HG03108 (cell line): ENCODE results near the gene MAGEA11.
A peak's percentile ranks its signal among the peaks of the same experiment; 100 is the strongest.
"Not testable (repeated sequence)": the region's sequence is repeated elsewhere in the genome, so short reads cannot be mapped to it uniquely, and the experiment has no call there.

Experiments used
- ATAC-seq: cut with Tn5 transposase; IDR thresholded peaks from one replicate; pipeline ENCODE4 v1.9.1; 2021; ENCODE audit warnings: moderate library complexity; ENCODE audit not compliant: unreplicated experiment

The MAGEA11 gene, protein sequence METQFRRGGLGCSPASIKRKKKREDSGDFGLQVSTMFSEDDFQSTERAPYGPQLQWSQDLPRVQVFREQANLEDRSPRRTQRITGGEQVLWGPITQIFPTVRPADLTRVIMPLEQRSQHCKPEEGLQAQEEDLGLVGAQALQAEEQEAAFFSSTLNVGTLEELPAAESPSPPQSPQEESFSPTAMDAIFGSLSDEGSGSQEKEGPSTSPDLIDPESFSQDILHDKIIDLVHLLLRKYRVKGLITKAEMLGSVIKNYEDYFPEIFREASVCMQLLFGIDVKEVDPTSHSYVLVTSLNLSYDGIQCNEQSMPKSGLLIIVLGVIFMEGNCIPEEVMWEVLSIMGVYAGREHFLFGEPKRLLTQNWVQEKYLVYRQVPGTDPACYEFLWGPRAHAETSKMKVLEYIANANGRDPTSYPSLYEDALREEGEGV

DNA sequence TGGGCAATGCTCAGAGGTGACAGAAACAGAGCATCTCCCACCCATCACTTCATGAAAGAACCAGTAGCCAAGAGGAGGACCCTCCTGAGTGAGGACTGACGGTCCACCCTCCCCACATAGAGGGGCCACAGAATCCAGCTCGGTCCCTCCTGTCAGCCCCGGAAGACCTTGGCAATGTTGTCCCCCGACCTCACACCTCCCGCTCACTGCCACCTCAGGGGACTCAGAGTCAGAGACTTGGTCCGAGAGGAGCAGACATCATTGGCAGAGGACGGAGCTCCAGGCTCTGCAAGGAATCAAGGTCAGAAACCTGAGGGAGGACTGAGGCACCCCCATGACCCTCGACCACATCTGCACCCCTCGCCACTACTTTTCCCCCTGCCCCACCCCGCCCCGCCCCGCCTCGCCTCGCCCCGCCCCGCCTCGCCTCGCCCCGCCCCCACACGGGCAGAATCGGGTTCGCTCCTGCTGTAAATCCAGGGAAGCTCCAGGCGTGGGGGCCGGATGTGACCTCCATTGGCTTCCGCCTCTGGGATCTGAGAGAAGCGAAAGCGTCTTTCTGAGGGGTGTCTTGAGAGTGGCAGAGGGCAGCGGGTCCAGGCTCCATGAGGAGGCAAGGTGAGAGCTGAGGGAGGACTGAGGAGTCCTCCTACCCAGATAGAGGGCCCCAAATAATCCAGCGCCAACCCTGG lies at the start of gene MAGEA11:
Gene MAGEA11 (plus strand): TSS at position 516 of the 692 bp plus-strand sequence. CDS start 1,100 bp downstream, outside the sequence.
- ATAC-seq, result no peak

DNA sequence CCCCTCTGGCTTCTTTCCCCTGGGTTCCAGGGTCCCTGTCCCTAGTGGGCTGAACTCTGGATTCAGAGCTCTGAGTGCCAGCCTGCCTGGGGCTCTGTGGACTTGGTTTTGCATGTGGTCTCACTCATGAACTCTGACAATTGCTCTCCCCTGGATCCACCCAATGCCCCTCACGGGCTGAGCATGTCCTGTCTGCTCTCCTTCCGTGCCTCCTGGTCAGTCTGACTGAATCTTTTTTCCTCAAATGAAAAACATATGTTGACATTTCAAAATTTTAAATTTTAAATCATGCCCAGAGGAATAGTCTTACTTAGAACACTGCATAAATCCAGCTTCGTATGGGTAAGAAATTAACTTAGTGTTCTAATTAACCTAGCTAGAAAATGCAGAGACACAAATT lies 36.8 kb upstream of the MAGEA11 start:
- not testable (repeated sequence) for ATAC-seq

DNA sequence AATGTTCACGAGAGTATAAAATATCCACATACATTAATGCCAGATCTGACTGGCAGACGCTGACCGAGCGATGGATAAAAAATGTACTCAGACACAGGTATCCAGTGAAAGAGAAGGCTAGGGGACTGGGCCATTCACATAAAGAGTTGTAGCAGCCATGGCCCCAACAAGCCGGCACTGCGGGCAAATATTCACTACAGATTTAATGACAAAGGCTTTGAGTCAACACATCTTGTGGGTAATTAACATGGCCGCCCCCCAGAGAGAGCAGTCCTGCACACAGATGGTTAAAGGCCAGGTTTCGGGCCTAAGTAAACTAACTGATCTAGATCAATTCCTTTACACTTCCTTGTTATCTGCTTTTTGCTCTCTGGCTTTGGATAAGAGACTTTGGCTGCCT lies 36.3 kb upstream of the MAGEA11 start:
- ATAC-seq, result not testable (repeated sequence)

DNA sequence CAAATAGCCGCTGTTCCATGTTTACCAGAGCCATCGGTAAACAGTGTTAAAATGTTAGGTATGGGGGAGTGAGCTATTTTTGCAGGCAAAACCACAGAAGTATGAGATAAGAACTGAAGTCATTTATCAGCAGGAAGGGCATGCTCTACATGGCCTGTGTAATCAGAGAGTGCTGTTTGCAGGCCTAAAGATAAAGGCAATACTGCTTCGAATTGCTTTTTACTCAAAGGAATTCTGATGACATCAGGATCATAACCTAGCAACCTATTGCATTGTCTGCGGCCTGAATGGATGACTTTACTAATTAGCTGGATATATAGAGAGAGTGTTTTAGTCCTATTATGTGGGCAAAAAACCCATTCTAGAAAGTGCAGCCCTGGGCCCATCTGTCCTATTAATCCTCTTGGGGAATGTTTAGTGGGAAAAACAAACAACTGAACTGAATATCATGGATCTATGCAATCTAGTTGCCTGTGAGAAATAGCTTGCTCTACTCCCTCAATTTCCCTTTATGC lies 32.6 kb upstream of the MAGEA11 start:
- ATAC-seq, result not testable (repeated sequence)

DNA sequence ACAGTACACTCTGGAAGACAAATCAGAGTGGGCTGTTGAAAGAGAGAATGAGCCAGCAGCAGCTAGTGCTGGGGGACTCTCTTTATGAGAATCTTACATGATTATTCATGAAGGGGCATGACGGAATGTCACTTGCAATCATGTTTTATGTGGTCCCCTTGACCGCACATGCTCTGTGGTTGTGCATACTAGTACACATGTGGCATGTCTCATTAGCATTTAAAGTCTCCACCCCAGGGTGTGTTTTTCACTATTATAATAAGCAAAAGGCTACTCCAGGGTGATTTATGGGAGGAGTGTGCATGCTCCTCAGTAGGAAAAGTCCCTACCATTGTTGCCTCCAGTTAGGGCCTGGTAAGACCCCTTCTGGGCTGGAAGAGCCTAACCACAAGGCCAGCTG lies 30.7 kb upstream of the MAGEA11 start:
- ATAC-seq, result no peak

DNA sequence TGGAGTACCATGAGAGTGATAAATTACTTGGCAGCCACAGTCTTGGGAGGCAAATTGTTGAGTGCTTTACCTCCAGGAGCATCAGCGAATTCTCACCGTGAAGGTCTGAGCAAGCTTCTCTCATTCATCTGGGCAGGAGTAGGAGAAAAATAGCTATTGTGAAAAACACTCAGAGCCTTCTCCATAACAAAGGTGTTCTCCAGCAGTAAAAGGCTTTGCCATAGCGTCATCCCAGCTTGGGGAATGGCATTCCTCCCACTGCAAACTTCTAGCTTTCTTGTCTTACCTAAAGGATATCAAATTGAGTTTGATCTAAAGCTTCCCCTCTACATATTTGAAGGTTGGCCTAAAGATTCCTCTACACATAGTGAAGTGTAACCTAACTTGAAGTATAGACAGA lies 29.8 kb upstream of the MAGEA11 start:
- no peak for ATAC-seq

DNA sequence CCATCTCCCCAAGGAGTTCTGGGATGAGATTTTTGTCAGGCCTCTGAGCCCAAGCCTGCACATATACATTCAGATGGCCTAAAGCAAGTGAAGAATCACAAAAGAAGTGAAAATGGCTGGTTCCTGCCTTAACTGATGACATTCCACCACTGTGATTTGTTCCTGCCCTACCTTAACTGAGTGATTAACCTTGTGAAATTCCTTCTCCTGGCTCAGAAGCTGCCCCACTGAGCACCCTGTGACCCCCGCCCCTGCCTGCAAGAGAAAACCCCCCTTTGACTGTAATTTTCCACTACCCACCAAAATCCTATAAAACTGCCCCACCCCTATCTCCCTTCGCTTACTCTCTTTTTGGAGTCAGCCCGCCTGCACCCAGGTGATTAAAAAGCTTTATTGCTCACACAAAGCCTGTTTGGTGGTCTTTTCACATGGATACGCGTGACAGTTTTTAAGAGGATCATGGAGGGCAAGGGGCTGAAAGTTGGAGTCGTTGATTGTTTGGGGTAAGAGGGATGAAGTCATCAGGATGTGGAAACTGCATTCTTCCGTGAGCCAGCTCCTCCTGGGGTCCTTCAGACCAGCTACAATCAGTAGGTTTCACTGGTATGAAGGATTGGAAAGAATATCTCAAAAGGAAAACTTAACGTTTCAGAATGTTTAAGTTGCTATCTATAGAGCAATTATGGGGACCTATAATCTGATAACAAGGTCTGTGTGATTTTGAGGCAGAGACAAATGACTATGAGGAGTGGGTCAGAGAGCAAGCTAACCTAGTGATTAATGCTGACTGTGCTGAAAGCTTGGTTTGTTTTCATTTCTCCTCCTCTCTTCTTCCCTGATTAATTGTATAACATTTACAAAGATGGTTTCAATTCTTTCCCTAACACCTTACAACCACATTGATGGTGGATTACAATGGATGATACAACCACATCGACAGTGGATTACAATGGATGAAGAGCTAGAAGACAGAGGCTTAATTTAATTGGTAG lies 28.6 kb upstream of the MAGEA11 start:
- ATAC-seq, result no peak

DNA sequence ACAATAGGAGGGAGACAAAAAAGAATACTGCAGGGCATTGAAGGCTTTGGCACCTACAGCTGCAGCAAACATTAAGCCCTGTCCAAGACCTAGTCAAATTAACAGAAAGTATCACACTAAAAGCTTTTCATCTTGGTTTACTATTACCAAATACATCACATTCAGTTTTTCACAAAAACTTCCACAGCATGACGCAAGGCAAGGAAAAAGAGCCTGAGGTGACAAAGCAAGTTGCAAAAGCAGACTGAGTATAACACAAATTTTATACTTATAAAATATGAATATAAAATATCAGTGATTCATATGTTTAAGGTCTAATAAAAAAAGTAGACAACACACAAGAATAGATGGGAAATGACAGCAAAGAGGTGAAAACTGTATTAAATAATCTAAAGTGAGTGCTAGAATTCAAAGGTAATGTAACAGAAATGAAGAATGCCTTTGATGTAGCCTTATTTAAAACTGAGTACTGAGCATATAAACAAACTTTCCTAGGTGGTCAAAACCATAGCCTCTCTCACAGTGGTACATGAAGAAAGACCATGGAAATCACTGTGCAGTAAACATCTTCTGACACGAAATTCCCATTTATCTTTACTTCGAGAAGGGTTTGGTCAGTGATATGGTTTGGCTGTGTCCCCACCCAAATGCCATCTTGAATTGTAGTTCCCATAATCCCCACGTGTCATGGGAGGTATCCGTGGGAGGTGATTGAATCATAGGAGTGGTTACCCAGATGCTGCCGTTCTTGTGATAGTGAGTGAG lies 27.7 kb upstream of the MAGEA11 start:
- no peak for ATAC-seq

DNA sequence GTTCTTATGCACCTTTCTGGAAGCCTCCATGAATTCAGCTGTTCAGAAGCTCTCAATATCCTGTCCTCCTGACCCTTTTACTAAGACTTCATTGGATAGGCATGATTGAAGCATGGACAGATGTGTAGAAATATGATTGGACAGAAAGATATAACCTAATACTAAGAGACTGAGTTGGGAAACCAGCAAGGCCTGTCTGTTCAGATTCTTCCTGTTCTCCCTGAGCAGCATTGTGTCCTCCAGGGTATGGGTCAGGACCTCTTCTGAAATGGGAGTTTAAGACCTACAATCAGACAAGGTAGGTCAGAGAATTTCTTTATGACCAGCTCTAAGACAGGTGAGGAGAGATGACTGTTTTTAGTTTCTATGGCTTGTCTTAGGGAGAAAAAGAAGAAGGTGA lies 23.9 kb upstream of the MAGEA11 start:
- no peak for ATAC-seq

DNA sequence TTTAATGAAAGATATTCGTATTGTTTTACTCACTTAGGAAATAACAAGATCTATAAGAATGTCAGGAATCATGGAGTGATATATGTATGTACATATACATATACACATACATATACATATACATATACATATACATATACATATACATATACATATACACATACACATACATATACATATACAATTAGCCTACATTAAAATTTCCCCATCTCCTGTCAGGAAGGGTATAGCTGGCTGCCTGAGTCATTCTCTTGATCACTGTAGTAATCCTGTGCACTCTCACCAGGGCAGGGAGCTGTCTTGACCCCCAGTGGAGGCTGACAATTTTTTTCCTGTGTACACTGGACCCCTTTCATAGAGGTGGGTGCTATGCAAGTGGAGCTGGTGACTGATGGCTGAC lies 23.3 kb upstream of the MAGEA11 start:
- ATAC-seq, result no peak

DNA sequence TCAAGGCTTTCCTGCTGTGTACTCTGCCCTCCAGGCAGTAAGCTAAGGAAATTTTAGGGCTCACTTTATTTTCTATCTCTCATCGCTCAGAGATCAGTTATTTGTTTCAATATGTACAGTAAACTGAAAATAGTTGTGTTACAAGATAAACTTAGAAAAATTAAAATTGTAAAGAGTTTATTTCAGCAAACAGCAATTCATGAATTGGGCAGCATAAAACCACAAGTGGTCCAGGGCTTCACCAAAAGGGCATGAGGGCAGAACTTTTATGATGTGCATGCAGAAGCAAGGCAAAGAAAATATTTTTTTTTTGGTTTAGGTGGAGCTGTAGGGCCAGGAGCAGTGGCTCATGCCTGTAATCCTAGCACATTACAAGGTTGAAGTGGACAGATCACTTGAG lies 20.1 kb upstream of the MAGEA11 start:
- no peak for ATAC-seq

DNA sequence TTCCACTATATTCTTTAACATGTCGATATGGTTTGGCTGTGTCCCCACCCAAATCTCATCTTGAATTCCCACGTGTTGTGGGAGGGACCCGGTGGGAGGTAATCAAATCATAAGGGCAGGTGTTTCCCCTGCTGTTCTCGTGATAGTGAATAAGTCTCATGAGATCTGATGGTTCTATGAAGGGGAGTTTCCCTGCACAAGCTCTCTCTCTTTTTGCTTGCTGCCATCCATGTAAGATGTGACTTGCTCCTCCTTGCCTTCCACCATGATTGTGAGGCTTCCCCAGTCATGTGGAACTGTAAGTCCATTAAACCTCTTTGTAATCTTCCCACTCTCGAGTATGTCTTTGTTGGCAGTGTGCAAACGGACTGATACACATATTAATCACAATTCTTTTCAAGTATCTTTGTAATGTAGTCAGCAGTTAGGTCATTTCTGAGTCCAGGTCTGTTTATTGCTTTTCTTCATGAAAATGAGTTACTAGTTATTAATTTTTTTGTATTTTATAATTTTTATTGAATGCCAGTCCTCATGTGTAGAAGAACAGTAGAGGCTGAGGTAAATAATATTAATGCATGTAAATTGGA lies 19.1 kb upstream of the MAGEA11 start:
- not testable (repeated sequence) for ATAC-seq

DNA sequence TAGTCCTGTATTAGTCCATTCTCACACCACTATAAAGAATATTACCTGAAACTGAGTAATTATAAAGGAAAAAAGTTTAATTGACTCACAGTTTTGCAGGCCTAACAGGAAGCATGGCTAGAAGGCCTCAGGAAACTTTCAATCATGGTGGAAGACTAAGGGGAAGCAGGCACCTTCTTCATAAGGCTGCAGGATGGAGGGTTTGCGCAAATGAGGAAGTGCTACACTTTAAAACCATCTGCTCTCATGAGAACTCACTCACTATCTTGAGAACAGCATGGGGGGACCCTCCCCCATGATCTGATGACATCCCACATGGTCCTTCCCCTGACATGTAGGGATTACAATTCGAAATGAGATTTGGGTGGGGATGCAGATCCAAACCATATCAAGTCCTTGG lies 12.1 kb upstream of the MAGEA11 start:
- ATAC-seq, result no peak

DNA sequence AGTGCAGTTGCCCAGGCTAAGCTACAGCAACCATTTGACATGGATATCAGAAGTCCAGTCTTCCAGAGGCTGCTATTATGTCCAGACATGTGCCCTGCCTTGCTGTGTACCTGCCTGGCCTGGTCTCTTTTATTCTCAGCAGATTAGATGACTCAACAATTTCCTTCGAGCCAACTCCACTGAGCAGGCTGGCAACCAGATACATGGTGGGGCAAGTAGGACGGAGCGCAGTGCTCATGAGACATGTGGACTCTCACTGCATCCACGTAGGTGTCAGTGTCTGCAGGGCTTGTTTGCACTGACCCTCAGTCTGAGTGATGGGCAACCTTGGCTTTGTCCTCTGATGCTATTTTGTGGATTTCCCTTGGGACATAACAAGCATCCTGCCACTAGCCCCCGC lies 7.2 kb upstream of the MAGEA11 start:
- no peak for ATAC-seq

DNA sequence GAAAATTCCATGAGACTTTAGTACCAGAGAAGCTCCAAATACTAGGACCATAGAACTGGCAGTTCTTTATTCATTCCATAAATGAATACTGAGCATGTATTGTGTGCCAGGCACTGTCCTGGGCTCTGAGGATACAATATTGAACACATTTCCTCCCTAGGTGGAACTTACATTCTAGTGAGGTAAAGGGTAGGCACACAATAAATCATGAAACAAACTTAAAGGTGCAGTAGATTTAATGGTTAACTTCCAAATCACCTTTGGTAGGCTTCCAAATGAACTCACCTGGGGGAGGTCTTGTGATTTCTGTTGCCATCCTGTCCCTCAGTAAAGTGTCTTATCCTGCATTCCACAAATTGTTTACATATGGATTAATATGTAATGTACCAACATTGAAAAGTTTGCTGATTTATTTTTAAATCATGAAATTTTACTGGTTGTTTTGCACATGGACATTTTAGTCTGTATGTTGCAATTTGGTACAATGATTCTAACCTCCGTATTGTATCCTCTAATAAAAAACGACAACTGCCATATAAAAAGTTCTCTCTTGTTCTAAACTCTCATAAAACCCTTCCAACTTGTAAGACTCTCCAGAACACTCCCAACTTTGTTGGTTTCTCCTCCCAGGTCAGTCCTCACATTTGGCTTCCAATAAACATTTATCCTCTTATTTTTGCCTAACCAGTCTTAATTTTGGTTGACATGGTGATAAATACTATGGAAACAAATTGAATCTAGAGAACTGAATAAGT lies 4.5 kb upstream of the MAGEA11 start:
- no peak for ATAC-seq

DNA sequence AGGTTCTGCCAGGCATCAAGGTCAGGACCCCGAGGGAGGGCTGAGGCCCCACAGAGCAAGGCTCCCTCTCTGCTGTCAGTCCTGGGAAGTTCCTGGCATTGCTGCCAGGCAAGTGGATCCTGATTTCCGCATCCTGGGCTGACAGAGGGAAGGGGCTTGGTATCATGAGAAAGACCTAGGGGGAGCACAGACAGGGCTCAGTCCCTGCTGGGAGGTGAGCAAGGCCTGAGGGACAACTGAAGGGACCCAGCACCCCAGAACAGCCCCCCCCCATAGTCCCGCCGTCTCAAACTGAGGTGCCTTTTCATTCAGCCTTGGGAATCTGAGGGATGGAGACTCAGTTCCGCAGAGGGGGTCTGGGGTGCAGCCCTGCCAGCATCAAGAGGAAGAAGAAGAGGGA lies 971 bp downstream of the MAGEA11 start:
- no peak for ATAC-seq

DNA sequence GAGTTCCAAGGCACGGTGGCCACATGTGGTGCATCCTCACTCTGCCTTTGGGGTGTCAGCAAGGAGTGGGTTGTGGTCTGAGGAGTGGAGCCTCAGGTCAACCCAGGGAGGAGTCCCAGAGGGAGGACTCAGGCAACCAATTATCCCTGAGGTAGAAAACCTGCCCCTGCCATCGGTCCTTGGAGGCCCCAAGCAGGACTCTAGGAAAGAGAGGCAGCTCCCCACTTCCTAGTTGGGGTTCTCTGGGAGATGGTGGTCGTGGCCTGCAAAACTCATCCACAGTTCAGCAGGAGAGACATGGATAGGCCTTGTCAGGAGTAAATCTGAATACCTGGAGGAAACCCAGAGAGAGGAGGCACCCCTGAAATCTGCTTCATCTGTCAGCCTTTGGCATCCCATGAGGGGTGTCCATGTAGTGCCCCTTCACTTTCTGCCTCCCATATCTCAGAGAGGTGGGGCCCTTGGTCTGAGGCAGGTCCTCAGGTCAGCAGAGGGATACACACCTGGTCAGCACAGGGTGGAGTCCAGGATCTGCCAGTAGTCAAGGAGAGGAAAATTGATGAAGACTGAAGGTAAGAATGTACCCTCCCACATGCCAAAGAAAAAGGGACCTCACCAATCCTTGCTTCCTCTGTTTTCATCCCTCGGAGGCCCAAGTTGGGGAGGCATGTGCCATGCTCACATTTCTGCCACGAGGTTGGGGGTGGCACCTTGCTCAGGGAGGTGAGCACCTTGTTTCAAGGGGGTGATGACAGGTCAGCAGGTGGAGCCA lies 1.6 kb downstream of the MAGEA11 start:
- no peak for ATAC-seq

DNA sequence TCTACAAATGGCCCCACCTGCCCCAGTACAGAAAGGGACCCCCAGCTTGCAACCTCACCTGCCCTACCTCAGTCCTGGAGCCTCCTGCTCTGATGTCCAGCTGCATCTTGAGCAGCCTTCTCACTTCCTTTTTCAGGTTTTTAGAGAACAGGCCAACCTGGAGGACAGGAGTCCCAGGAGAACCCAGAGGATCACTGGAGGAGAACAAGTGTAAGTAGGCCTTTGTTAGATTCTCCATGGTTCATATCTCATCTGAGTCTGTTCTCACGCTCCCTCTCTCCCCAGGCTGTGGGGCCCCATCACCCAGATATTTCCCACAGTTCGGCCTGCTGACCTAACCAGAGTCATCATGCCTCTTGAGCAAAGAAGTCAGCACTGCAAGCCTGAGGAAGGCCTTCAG lies 3.6 kb downstream of the MAGEA11 start:
- peak; percentile 59 for ATAC-seq
